ENCODE results near the gene ME3.

DNA sequence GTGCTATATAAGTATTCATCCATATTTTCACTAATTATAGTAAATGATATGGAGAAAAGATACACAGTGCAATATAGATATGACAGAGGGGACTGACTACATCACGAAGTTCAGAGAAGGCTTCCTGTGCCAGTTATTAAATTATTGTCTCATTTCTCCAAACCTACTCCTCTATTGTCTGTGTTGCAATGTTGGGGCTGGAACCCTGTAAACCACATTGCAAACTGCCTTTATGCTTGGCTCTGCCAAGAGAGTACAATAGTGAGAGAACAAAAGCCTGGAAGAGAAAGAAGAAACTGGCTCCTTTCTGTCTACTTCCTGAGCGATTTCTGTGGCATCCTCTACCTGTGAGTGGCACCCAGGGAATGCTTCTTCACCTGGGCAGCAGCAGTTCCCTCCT, 46.4 kb downstream of the ME3 start:
- TF ChIP-seq EZH2 (IDR thresholded peaks at IDR 0.05) (no peak), EZH2phosphoT487 (IDR thresholded peaks at IDR 0.05; ENCODE audit: borderline replicate concordance) (no peak), YY1 (IDR thresholded peaks at IDR 0.05; ENCODE audit: extremely low read depth, insufficient replicate concordance, low read depth, low read length) (no peak)
- TF ChIP-seq, protein P1, sequence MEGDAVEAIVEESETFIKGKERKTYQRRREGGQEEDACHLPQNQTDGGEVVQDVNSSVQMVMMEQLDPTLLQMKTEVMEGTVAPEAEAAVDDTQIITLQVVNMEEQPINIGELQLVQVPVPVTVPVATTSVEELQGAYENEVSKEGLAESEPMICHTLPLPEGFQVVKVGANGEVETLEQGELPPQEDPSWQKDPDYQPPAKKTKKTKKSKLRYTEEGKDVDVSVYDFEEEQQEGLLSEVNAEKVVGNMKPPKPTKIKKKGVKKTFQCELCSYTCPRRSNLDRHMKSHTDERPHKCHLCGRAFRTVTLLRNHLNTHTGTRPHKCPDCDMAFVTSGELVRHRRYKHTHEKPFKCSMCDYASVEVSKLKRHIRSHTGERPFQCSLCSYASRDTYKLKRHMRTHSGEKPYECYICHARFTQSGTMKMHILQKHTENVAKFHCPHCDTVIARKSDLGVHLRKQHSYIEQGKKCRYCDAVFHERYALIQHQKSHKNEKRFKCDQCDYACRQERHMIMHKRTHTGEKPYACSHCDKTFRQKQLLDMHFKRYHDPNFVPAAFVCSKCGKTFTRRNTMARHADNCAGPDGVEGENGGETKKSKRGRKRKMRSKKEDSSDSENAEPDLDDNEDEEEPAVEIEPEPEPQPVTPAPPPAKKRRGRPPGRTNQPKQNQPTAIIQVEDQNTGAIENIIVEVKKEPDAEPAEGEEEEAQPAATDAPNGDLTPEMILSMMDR (IDR thresholded peaks at IDR 0.05 in 2 of 3, conservative IDR thresholded peaks at IDR 0.05 in 1 of 3; ENCODE audit: borderline replicate concordance in 1 of 3, insufficient read depth in 1 of 3, low read depth in 2 of 3, low read length in 2 of 3) = no peak

Measured in HCT116 (cell line).